Parathyroid adenoma (tissue), 2 donors: Measurements from ENCODE around the gene MRPS33.
A peak's percentile ranks its signal among the peaks of the same experiment; 100 is the strongest.

ENCODE experiments used
- H2AFZ ChIP-seq: fragments of 300-600 bp; sonication (generic); one replicate; pipeline ENCODE4 v1.7.0; 2017; ENCODE audit warnings: antibody characterized with exemption, mild to moderate bottlenecking
- H3K27ac ChIP-seq: fragments of 300-600 bp; sonication (generic); one replicate; pipeline ENCODE4 v1.7.0; 2017
- H3K27me3 ChIP-seq: fragments of 300-600 bp; sonication (generic); one replicate; pipeline ENCODE4 v1.7.0; 2017; ENCODE audit warnings: low read length; ENCODE audit not compliant: control insufficient read depth, insufficient read depth
- H3K36me3 ChIP-seq: fragments of 300-600 bp; sonication (generic); one replicate; pipeline ENCODE4 v1.7.0; 2017; ENCODE audit warnings: low read length; ENCODE audit not compliant: control insufficient read depth, insufficient read depth
- H3K4me1 ChIP-seq: fragments of 300-600 bp; sonication (generic); one replicate; pipeline ENCODE4 v1.7.0; 2017; ENCODE audit warnings: control low read depth
- H3K4me2 ChIP-seq: fragments of 300-600 bp; sonication (generic); one replicate; pipeline ENCODE4 v1.7.0; 2017; ENCODE audit warnings: low read length
- H3K4me3 ChIP-seq: fragments of 300-600 bp; sonication (generic); one replicate; pipeline ENCODE4 v1.7.0; 2017; ENCODE audit warnings: low read depth, low read length
- H3K79me2 ChIP-seq: fragments of 300-600 bp; sonication (generic); one replicate; pipeline ENCODE4 v1.7.0; 2017; ENCODE audit warnings: control low read depth
- H3K9ac ChIP-seq: fragments of 300-600 bp; sonication (generic); one replicate; pipeline ENCODE4 v1.7.0; 2017; ENCODE audit warnings: mild to moderate bottlenecking
- H3K9me3 ChIP-seq: fragments of 300-600 bp; sonication (generic); one replicate; pipeline ENCODE4 v1.7.0; 2017; ENCODE audit warnings: low read length; ENCODE audit not compliant: control insufficient read depth
- CTCF ChIP-seq: fragments of 300-600 bp; sonication (generic); IDR thresholded peaks from one replicate; pipeline ENCODE4 v1.7.0; 2017; ENCODE audit warnings: antibody characterized with exemption, mild to moderate bottlenecking
- donor health status: primary hyperparathyroidism.

Gene MRPS33

GRCh38 chr7:141014524-141015395, at the start of gene MRPS33:
TSS of gene MRPS33 (minus strand) at chr7:141014952. CDS start at chr7:141010633, 4,319 bp downstream.
- peak; percentile 37 for TF ChIP-seq CTCF
- Histone ChIP-seq H2AFZ (peak within 1 kb of the TSS; percentile 99), H3K4me2 (peak within 1 kb of the TSS; percentile 88), H3K4me1 (peaks cover 31% of the 10 kb centered on the region), H3K27me3 (no peaks in the 10 kb centered on the region), H3K9ac (peak within 1 kb of the TSS; percentile 77), H3K79me2 (no peaks in the 10 kb centered on the region), H3K27ac (peak within 1 kb of the TSS; percentile 97), H3K9me3 (no peaks in the 10 kb centered on the region), H3K4me3 (peak within 1 kb of the TSS; percentile 87), H3K36me3 (no peaks in the 10 kb centered on the region)

GRCh38 chr7:141057788-141058187, 43.0 kb upstream of the MRPS33 start:
- Histone ChIP-seq H2AFZ (no peak overlapping the region), H3K79me2 (no peaks in the 10 kb centered on the region), H3K9ac (no peak overlapping the region), H3K4me3 (no peak overlapping the region), H3K4me2 (no peak overlapping the region), H3K9me3 (no peaks in the 10 kb centered on the region), H3K36me3 (no peaks in the 10 kb centered on the region), H3K27ac (no peak overlapping the region), H3K27me3 (no peaks in the 10 kb centered on the region), H3K4me1 (no peaks in the 10 kb centered on the region)
- no peak for TF ChIP-seq CTCF

- TF ChIP-seq CTCF: no peak
- Histone ChIP-seq H3K9ac (no peak overlapping the region), H2AFZ (no peak overlapping the region), H3K79me2 (no peaks in the 10 kb centered on the region), H3K4me1 (no peaks in the 10 kb centered on the region), H3K27me3 (no peaks in the 10 kb centered on the region), H3K4me2 (no peak overlapping the region), H3K9me3 (no peaks in the 10 kb centered on the region), H3K27ac (no peak overlapping the region), H3K4me3 (no peak overlapping the region), H3K36me3 (no peaks in the 10 kb centered on the region)
Measured at GRCh38 chr7:141055146-141055545, 40.4 kb upstream of the MRPS33 start.

DNA sequence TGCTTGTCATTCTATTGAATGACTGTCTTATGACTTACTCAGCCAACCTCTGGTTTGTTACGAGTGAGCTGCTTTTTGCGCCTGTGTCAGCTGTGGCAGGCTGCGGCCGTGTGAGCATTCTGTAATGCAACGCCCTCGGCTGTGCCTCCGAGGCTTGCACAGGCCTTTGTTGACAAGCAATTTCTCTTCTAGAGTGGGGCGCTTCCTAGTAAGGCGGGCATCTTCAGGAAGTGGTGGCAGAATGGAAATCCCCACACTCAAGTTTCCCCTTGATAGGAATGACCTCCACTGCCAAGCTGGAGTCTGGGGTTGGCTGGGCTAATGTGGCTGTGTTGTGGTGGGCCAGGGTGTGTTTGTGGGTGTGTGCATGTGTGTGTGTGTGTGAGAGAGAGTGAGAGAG, 38.9 kb upstream of the MRPS33 start:
- Histone ChIP-seq H3K27ac (no peak overlapping the region), H3K9ac (no peak overlapping the region), H2AFZ (peak overlapping the region; percentile 41), H3K9me3 (no peaks in the 10 kb centered on the region), H3K4me2 (no peak overlapping the region), H3K27me3 (no peaks in the 10 kb centered on the region), H3K79me2 (no peaks in the 10 kb centered on the region), H3K36me3 (no peaks in the 10 kb centered on the region), H3K4me3 (no peak overlapping the region), H3K4me1 (no peaks in the 10 kb centered on the region)
- TF ChIP-seq CTCF: no peak
